C4-2B (cell line): ENCODE measurements around the gene CERK.

ENCODE experiments used
- ZFX ChIP-seq: fragments of 450-650 bp; IDR thresholded peaks from 2 replicates; pipeline ENCODE4 v1.6.1; 2017
- TF ChIP-seq, protein P1 (sequence below): fragments of 450-650 bp; conservative IDR thresholded peaks from 2 replicates; pipeline ENCODE4 v1.5.1; 2017; ENCODE audit warnings: mild to moderate bottlenecking

DNA sequence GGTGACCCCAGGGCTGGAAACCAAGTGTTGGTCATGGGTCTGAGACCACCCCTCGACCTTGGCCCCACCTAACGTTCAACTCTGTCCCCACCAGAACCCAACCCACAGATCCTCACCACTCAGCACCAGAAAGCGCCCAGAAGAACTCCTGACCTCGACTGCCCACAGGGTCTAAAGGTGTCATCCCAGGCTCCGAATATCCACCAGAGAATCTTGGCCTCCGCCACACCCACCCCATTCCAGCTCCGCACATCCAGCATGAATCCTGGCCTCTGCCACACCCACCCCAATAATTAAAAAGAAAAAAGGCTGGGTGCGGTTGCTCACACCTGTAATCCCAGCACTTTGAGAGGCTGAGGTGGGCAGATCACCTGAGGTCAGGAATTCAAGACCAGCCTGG is 1.3 kb downstream of the CERK start:
- TF ChIP-seq, protein P1, sequence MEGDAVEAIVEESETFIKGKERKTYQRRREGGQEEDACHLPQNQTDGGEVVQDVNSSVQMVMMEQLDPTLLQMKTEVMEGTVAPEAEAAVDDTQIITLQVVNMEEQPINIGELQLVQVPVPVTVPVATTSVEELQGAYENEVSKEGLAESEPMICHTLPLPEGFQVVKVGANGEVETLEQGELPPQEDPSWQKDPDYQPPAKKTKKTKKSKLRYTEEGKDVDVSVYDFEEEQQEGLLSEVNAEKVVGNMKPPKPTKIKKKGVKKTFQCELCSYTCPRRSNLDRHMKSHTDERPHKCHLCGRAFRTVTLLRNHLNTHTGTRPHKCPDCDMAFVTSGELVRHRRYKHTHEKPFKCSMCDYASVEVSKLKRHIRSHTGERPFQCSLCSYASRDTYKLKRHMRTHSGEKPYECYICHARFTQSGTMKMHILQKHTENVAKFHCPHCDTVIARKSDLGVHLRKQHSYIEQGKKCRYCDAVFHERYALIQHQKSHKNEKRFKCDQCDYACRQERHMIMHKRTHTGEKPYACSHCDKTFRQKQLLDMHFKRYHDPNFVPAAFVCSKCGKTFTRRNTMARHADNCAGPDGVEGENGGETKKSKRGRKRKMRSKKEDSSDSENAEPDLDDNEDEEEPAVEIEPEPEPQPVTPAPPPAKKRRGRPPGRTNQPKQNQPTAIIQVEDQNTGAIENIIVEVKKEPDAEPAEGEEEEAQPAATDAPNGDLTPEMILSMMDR = no peak
- TF ChIP-seq ZFX = no peak
